Bronchial epithelial cell (primary cell): ENCODE data around the gene MCUR1. TPM values are rescaled to one million over a fixed set of nuclear protein-coding genes. Genes with fewer than 3 reads are reported as not detected.
"Not testable (repeated sequence)": the region's sequence is repeated elsewhere in the genome, so short reads cannot be mapped to it uniquely, and the experiment has no call there.

Experiments
- DNase-seq: peaks from one replicate; pipeline ENCODE4 v3.0.0-alpha.2; 2010; ENCODE audit warnings: low read depth
- FAIRE-seq: peaks from 2 replicates; lab custom pipeline; 2011; peaks lifted over from hg19 to GRCh38; lab: Jason Lieb, UNC
- H3K27me3 ChIP-seq: 2 replicates; pipeline ENCODE4 v1.5.1; 2011; ENCODE audit warnings: low read length; ENCODE audit not compliant: control insufficient read depth, insufficient read depth
- H3K36me3 ChIP-seq: 2 replicates; pipeline ENCODE4 v1.5.1; 2011; ENCODE audit warnings: low read length; ENCODE audit not compliant: control insufficient read depth, insufficient read depth
- H3K4me3 ChIP-seq: 2 replicates; pipeline ENCODE4 v1.5.1; 2011; ENCODE audit warnings: mild to moderate bottlenecking, low read depth, low read length, control low read depth
- total RNA-seq: library from RNA; depleted of rRNA; stranded (reverse); fragments of >200 nt; gene quantifications from 2 replicates; pipeline ENCODE4 v1.2.1, GENCODE V29; 2014
- TF ChIP-seq, protein P1 (sequence below): IDR thresholded peaks from 2 replicates; pipeline ENCODE4 v1.5.1; 2011; ENCODE audit warnings: mild to moderate bottlenecking, moderate library complexity, low read length, control low read depth, inconsistent platforms; ENCODE audit not compliant: insufficient read depth, severe bottlenecking

Gene MCUR1
- total RNA-seq, 1 donor from 2014 or later, result 10.0 TPM

DNA sequence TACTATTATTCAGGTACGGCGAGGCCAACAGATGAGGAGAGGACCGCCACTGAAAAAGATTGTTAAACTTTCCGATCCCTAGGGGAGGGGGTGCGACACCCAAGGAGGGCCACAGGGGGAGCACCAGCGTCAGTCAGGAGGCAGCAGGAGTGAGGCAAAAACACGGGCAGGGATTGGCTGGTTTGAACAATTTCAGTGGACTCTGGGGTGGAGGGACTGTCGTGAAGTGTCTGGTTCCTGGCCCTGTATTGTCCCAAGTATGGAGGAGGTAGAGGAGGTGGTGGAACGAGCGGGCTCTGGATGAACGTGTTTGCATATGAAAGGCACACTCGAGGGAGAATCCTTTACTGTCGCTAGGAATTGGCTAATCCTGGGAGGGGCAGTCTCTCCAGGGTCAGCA is 32.5 kb upstream of the MCUR1 start:
- no peaks in the 10 kb centered on the region for H3K36me3 ChIP-seq
- FAIRE-seq (no peak), DNase-seq (no peak)
- TF ChIP-seq, protein P1, sequence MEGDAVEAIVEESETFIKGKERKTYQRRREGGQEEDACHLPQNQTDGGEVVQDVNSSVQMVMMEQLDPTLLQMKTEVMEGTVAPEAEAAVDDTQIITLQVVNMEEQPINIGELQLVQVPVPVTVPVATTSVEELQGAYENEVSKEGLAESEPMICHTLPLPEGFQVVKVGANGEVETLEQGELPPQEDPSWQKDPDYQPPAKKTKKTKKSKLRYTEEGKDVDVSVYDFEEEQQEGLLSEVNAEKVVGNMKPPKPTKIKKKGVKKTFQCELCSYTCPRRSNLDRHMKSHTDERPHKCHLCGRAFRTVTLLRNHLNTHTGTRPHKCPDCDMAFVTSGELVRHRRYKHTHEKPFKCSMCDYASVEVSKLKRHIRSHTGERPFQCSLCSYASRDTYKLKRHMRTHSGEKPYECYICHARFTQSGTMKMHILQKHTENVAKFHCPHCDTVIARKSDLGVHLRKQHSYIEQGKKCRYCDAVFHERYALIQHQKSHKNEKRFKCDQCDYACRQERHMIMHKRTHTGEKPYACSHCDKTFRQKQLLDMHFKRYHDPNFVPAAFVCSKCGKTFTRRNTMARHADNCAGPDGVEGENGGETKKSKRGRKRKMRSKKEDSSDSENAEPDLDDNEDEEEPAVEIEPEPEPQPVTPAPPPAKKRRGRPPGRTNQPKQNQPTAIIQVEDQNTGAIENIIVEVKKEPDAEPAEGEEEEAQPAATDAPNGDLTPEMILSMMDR, result no peak
- no peak overlapping the region for H3K4me3 ChIP-seq
- no peaks in the 10 kb centered on the region for H3K27me3 ChIP-seq

DNA sequence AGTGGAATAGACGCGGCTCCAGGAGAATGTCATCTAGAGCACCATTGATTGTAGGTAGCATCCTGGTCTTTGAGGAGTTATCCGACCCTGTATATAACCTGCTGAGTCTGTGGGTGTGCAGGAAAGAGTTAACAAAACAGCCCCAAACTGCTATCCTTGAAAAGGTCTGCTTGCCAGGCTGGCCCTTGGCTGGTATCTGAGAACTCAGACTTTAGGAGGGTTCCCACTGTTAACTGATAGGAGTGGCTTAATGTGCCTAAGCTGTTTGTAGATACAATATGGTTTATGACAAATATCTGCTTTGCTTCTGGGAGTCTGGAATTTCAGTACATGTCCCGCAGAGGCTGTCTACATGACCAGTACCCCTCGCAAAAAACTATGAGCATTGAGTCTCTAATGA is 27.6 kb upstream of the MCUR1 start:
- no peak for DNase-seq
- FAIRE-seq, result peak; percentile 47
- TF ChIP-seq, protein P1, result no peak
- Histone ChIP-seq H3K36me3 (no peaks in the 10 kb centered on the region), H3K27me3 (no peaks in the 10 kb centered on the region), H3K4me3 (no peak overlapping the region)

DNA sequence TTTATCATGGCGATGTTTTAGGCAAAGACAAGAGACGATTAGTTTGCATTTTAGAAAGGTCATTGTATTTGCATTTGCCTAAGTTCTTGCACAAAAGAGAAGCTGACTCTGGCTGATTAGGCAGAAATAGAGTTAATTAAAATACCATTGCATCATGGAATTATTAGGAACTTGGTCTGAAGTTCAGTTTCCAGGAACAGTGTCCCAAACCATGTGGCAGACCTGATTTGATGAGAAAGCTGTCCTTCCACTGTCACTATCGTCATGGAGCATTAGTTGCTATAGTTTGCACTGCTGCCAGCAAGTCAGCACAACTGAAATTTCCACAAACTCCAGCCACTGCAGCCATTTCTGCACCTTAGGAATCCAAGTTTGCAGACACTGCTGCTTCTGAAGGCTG is 24.3 kb upstream of the MCUR1 start:
- FAIRE-seq (no peak), DNase-seq (no peak)
- no peaks in the 10 kb centered on the region for H3K27me3 ChIP-seq
- H3K4me3 ChIP-seq, result no peak overlapping the region
- no peaks in the 10 kb centered on the region for H3K36me3 ChIP-seq
- TF ChIP-seq, protein P1, result no peak

DNA sequence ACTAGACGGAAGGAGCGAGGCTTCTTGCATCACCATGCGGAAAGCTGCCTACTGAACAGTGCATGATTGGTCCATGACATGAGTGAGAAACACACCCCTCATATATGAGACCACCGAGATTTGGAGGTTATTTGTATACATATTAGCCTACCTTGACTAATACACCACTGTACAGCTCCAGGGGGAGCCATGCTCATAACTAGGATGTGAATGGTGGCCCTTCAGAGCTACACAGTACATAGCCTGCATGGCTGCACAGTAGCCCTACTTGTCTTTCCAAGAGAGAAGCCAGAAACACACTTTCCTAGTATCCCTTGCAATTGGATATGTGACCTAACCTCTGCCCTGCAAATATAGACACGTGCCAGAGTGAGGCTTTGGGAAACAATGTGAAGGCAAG is 21.8 kb upstream of the MCUR1 start:
- H3K27me3 ChIP-seq, result no peaks in the 10 kb centered on the region
- TF ChIP-seq, protein P1, result no peak
- FAIRE-seq, result no peak

DNA sequence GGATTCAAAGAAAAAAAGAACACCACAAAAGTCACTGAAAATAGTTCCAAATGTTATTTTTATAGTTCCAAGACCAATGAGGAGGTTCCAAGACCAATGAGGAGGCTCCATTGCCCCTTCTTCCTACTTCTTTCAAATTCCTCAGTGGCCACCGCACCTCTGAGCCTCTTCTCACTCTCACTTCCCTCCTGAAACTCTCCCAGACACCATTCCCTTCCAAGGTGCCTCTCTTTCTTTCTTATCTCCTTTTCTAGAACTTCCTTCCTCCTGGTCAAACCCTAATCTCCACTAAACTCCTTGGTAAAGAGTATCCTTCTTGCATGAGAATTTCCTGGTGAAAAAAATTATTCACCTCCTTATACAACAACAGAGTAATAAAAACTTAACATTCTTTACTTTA is 20.4 kb upstream of the MCUR1 start:
- Histone ChIP-seq H3K4me3 (no peak overlapping the region), H3K36me3 (no peaks in the 10 kb centered on the region), H3K27me3 (no peaks in the 10 kb centered on the region)
- TF ChIP-seq, protein P1, result no peak
- DNase-seq, result no peak
- FAIRE-seq, result no peak

More for the DNA sequence above, 21.8 kb upstream of the MCUR1 start:
- no peak for DNase-seq
- Histone ChIP-seq H3K36me3 (no peaks in the 10 kb centered on the region), H3K4me3 (no peak overlapping the region)

DNA sequence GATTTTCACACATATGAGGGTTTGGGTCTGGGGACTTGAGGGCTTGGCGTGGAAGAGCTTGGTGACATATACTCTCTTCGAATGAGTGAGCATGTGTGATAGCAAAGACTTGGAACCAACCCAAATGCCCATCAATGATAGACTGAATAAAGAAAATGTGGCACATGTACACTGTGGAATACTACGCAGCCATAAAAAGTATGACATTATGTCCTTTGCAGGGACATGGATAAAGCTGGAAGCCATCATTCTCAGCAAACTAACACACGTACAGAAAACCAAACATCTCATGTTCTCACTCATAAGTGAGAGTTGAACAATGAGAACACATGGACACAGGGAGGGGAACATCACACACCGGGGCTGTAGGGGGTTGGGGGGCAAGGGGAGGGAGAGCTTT is 19.7 kb upstream of the MCUR1 start:
- H3K27me3 ChIP-seq, FAIRE-seq, H3K36me3 ChIP-seq, DNase-seq, H3K4me3 ChIP-seq: not testable (repeated sequence)
